ENCODE measurements around the gene NIPSNAP2. TPM values are rescaled to one million over a fixed set of nuclear protein-coding genes. Genes with fewer than 3 reads are reported as not detected.

NIPSNAP2 gene
- total RNA-seq, 4 donors from 2014 or later = 54.4 to 61.0 (median 59.0) TPM

DNA sequence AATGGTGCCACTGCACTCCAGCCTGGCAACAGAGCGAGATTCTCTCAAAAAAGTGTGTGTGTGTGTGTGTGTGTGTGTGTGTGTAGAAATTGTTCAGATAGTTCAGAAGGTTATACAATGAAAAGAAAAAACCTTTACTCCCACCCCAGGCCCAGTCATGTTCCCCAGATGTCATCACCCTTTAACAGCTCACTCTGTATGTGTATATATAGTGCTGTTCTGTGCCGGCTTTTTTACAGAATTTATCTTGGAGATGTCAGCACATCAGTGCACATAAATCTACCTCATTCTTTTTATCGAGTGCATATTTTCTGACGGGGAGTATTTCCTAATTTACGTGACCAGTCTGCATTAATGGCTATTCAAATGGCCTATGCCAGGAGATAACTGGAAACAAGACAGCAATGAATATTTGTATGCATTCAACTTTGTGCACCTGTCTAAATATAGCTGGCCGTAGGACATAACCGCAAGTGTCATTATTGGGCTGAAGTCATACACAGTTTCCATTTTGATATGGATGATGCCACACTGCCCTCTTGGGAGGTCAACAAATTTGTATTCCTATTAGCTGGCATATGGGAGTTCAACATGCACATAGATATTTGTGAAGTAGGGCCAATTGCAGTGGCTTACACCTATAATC lies 11.7 kb downstream of the NIPSNAP2 start:
- 74 to 84% methylated on average over 7 of the region's 7 CpGs for WGBS, 2 donors
- H3K27ac ChIP-seq = no peak overlapping the region
- H3K4me3 ChIP-seq = no peak overlapping the region
- H3K36me3 ChIP-seq = peaks cover 0 to 28% (median 0%) of the 10 kb centered on the region in 3 donors
- TF ChIP-seq POLR2A (IDR thresholded peaks at IDR 0.05) = no peak
- no peak for TF ChIP-seq EP300 (IDR thresholded peaks at IDR 0.05)
- TF ChIP-seq, protein P1, sequence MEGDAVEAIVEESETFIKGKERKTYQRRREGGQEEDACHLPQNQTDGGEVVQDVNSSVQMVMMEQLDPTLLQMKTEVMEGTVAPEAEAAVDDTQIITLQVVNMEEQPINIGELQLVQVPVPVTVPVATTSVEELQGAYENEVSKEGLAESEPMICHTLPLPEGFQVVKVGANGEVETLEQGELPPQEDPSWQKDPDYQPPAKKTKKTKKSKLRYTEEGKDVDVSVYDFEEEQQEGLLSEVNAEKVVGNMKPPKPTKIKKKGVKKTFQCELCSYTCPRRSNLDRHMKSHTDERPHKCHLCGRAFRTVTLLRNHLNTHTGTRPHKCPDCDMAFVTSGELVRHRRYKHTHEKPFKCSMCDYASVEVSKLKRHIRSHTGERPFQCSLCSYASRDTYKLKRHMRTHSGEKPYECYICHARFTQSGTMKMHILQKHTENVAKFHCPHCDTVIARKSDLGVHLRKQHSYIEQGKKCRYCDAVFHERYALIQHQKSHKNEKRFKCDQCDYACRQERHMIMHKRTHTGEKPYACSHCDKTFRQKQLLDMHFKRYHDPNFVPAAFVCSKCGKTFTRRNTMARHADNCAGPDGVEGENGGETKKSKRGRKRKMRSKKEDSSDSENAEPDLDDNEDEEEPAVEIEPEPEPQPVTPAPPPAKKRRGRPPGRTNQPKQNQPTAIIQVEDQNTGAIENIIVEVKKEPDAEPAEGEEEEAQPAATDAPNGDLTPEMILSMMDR (IDR thresholded peaks at IDR 0.05) = no peak
- H3K27me3 ChIP-seq = no peaks in the 10 kb centered on the region
- peaks cover 0 to 13% (median 0%) of the 10 kb centered on the region in 4 donors for H3K4me1 ChIP-seq
- DNase-seq (ENCODE audit: low spot score in 2 of 2) = no peak
- no peaks in the 10 kb centered on the region for H3K9me3 ChIP-seq

DNA sequence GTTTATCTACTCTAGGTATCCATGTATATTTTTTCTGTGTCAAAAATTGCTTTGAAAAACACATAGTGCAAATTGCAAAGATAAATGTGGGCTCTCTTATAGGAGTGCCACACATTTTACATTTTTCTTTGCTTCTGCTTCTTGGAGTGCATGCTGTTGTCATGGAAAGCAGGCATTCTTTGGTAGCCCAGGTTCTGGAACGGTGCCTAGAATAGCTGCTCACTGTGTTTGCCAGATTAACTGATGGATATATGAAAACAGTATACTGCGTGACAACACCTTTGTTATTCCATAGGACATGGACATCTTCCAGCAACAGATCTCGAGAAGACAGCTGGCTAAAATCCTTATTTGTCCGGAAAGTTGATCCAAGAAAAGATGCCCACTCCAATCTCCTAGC lies 13.4 kb downstream of the NIPSNAP2 start:
- DNase-seq (ENCODE audit: low spot score in 2 of 2) = no peak
- peaks cover 0 to 45% (median 0%) of the 10 kb centered on the region in 3 donors for H3K36me3 ChIP-seq
- no peak overlapping the region for H3K27ac ChIP-seq
- H3K4me1 ChIP-seq = peaks cover 0 to 13% (median 0%) of the 10 kb centered on the region in 4 donors
- H3K9me3 ChIP-seq = no peaks in the 10 kb centered on the region
- TF ChIP-seq, protein P1 (IDR thresholded peaks at IDR 0.05) = no peak
- TF ChIP-seq POLR2A (IDR thresholded peaks at IDR 0.05) = no peak
- TF ChIP-seq EP300 (IDR thresholded peaks at IDR 0.05) = no peak
- no peaks in the 10 kb centered on the region for H3K27me3 ChIP-seq
- WGBS, 2 donors = 46 to 56% methylated on average over 4 of the region's 4 CpGs
- H3K4me3 ChIP-seq = no peak overlapping the region

GRCh38 chr7:55980266-55980665 lies 15.9 kb downstream of the NIPSNAP2 start:
- H3K4me1 ChIP-seq = peaks cover 0 to 13% (median 0%) of the 10 kb centered on the region in 4 donors
- H3K9me3 ChIP-seq = no peaks in the 10 kb centered on the region
- H3K4me3 ChIP-seq = no peak overlapping the region
- WGBS, 2 donors = 87 to 88% methylated on average over 3 of the region's 3 CpGs
- DNase-seq (ENCODE audit: low spot score in 2 of 2) = no peak
- H3K36me3 ChIP-seq = peaks cover 0 to 69% (median 15%) of the 10 kb centered on the region in 3 donors
- no peaks in the 10 kb centered on the region for H3K27me3 ChIP-seq
- no peak overlapping the region for H3K27ac ChIP-seq
- no peak for TF ChIP-seq EP300 (IDR thresholded peaks at IDR 0.05)
- TF ChIP-seq, protein P1 (IDR thresholded peaks at IDR 0.05) = no peak
- TF ChIP-seq POLR2A (IDR thresholded peaks at IDR 0.05) = no peak

GRCh38 chr7:55983537-55983936 lies 19.2 kb downstream of the NIPSNAP2 start:
- no peaks in the 10 kb centered on the region for H3K9me3 ChIP-seq
- DNase-seq (ENCODE audit: low spot score in 2 of 2) = no peak
- no peaks in the 10 kb centered on the region for H3K27me3 ChIP-seq
- H3K4me1 ChIP-seq = no peaks in the 10 kb centered on the region
- TF ChIP-seq POLR2A (IDR thresholded peaks at IDR 0.05) (no peak), EP300 (IDR thresholded peaks at IDR 0.05) (no peak)
- TF ChIP-seq, protein P1 (IDR thresholded peaks at IDR 0.05) = no peak
- WGBS, 2 donors = 78 to 84% methylated on average over 3 of the region's 3 CpGs
- H3K36me3 ChIP-seq = peaks cover 0 to 99% (median 23%) of the 10 kb centered on the region in 3 donors
- H3K4me3 ChIP-seq = no peak overlapping the region
- H3K27ac ChIP-seq = no peak overlapping the region

DNA sequence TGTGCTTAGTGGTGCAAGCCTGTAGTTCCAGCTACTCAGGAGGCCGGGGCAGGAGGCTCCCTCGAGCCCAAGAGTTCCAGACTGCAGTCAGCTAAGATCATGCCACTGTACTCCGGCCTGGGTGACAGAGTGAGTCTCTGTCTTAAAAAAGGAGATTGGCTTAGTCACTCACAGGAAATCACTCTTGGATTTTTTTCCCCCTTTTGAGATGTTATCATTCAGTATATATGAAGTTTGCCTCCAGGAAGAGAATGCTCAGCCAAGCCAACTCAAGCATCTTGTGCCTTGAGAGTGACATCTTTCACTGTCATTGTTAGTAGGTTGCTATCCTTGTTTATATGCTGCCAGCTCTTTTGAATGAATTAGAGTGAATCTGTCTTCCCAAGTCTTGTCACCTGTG lies 28.0 kb downstream of the NIPSNAP2 start:
- Histone ChIP-seq H3K9me3 (no peaks in the 10 kb centered on the region), H3K4me1 (no peaks in the 10 kb centered on the region), H3K4me3 (no peak overlapping the region), H3K27me3 (no peaks in the 10 kb centered on the region), H3K27ac (no peak overlapping the region), H3K36me3 (peaks cover 0 to 100% (median 18%) of the 10 kb centered on the region in 3 donors)
- no peak for DNase-seq (ENCODE audit: low spot score in 2 of 2)
- no peak for TF ChIP-seq POLR2A (IDR thresholded peaks at IDR 0.05)
- TF ChIP-seq EP300 (IDR thresholded peaks at IDR 0.05) = no peak
- TF ChIP-seq, protein P1 (IDR thresholded peaks at IDR 0.05) = no peak
- 78 to 83% methylated on average over 3 of the region's 3 CpGs for WGBS, 2 donors

Measured in tibial nerve (tissue), 4 donors.